Chondrocyte (in vitro differentiated cells): ENCODE results near the gene TEPSIN. TPM values are rescaled to one million over a fixed set of nuclear protein-coding genes. Genes with fewer than 3 reads are reported as not detected.
A peak's percentile ranks its signal among the peaks of the same experiment; 100 is the strongest.

Experiments
- DNase-seq: peaks from one replicate; pipeline ENCODE4 v3.0.0; 2021; ENCODE audit warnings: mixed read lengths, low spot score
- H3K27ac Mint-ChIP-seq: one replicate; pipeline ENCODE4 v1.8.0; 2021; ENCODE audit warnings: mild to moderate bottlenecking, moderate library complexity, mixed read lengths; ENCODE audit not compliant: unreplicated experiment
- H3K27me3 Mint-ChIP-seq: 2 replicates; pipeline ENCODE4 v1.8.0; 2021; ENCODE audit warnings: low read depth, mixed read lengths
- H3K36me3 Mint-ChIP-seq: 2 replicates; pipeline ENCODE4 v1.8.0; 2021; ENCODE audit warnings: low read depth, mixed read lengths
- H3K4me1 Mint-ChIP-seq: 2 replicates; pipeline ENCODE4 v1.8.0; 2021; ENCODE audit warnings: low read depth, mild to moderate bottlenecking, mixed read lengths
- H3K4me3 Mint-ChIP-seq: one replicate; pipeline ENCODE4 v1.8.0; 2021; ENCODE audit warnings: mild to moderate bottlenecking, moderate library complexity, mixed read lengths; ENCODE audit not compliant: unreplicated experiment
- H3K9me3 Mint-ChIP-seq: 2 replicates; pipeline ENCODE4 v1.8.0; 2021; ENCODE audit warnings: low read depth, mixed read lengths
- total RNA-seq: library from RNA; stranded (reverse); gene quantifications from 3 replicates; pipeline ENCODE4 v1.2.1, GENCODE V29; 2021
- TF ChIP-seq, protein P1 (sequence below): fragments of 200-600 bp; sonication (generic); IDR thresholded peaks from 2 replicates; pipeline ENCODE4 v1.5.0; 2021; ENCODE audit warnings: antibody characterized with exemption, mild to moderate bottlenecking, moderate library complexity

TEPSIN gene
- total RNA-seq, 1 donor from 2014 or later: 27.1 TPM

GRCh38 chr17:81285179-81285878 is 46.5 kb upstream of the TEPSIN start:
- peaks cover 18% of the 10 kb centered on the region for H3K4me1 Mint-ChIP-seq
- H3K36me3 Mint-ChIP-seq: peaks cover 10% of the 10 kb centered on the region
- peak overlapping the region; percentile 64 for H3K4me3 Mint-ChIP-seq

DNA sequence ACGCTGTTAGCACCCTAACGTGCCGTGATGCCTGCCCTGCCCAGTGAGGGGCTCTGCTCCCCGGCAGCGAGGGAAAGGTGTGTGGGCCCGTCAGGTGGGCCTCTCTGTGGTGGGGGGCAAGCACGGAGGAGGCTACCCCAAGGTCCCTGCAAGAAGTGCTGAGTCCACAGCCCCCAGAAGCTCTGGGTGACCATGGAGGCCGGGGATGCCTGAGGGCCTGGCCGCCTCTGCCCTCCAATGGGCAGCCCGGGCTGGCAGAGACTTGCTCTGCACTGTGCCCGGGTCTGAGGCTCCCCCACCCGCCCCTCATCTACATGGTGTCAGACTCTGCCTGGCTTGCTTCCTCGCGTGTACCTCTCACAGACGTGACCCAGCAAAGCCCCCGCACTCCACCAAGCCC is 44.0 kb upstream of the TEPSIN start:
- no peak overlapping the region for H3K4me3 Mint-ChIP-seq
- no peak for DNase-seq
- TF ChIP-seq, protein P1, sequence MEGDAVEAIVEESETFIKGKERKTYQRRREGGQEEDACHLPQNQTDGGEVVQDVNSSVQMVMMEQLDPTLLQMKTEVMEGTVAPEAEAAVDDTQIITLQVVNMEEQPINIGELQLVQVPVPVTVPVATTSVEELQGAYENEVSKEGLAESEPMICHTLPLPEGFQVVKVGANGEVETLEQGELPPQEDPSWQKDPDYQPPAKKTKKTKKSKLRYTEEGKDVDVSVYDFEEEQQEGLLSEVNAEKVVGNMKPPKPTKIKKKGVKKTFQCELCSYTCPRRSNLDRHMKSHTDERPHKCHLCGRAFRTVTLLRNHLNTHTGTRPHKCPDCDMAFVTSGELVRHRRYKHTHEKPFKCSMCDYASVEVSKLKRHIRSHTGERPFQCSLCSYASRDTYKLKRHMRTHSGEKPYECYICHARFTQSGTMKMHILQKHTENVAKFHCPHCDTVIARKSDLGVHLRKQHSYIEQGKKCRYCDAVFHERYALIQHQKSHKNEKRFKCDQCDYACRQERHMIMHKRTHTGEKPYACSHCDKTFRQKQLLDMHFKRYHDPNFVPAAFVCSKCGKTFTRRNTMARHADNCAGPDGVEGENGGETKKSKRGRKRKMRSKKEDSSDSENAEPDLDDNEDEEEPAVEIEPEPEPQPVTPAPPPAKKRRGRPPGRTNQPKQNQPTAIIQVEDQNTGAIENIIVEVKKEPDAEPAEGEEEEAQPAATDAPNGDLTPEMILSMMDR: no peak
- H3K27ac Mint-ChIP-seq: no peak overlapping the region
- no peaks in the 10 kb centered on the region for H3K9me3 Mint-ChIP-seq
- H3K27me3 Mint-ChIP-seq: no peaks in the 10 kb centered on the region
- peaks cover 18% of the 10 kb centered on the region for H3K36me3 Mint-ChIP-seq
- H3K4me1 Mint-ChIP-seq: peaks cover 18% of the 10 kb centered on the region

More at GRCh38 chr17:81285179-81285878, 46.5 kb upstream of the TEPSIN start:
- DNase-seq: no peak
- H3K27ac Mint-ChIP-seq: peak overlapping the region; percentile 87
- H3K9me3 Mint-ChIP-seq: no peaks in the 10 kb centered on the region
- no peaks in the 10 kb centered on the region for H3K27me3 Mint-ChIP-seq
- TF ChIP-seq, protein P1: no peak

DNA sequence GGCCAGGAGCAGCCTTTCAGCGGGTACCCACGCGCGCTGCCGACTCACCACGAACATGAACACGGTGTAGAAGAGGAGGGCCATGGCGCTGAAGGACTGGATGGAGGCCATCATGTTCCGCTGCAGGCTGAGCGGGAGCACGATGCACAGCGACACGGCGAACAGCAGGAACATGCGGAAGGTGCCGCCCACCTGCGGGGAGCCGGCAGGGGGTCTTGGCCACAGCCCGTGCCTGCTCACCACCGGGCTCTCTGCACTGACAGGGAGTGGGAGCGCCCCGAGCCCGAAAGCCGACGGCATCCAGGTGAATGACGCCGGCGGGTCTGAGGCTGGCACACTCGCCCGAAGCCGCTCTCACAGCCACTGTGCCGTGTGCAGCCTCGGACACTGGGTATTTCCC is 43.3 kb upstream of the TEPSIN start:
- peak; percentile 92 for DNase-seq
- H3K27me3 Mint-ChIP-seq: no peaks in the 10 kb centered on the region
- peaks cover 16% of the 10 kb centered on the region for H3K36me3 Mint-ChIP-seq
- H3K27ac Mint-ChIP-seq: no peak overlapping the region
- H3K4me3 Mint-ChIP-seq: no peak overlapping the region
- TF ChIP-seq, protein P1: no peak
- H3K4me1 Mint-ChIP-seq: peaks cover 18% of the 10 kb centered on the region
- H3K9me3 Mint-ChIP-seq: no peaks in the 10 kb centered on the region

GRCh38 chr17:81280571-81280970 is 41.7 kb upstream of the TEPSIN start:
- Mint-ChIP-seq H3K36me3 (peaks cover 23% of the 10 kb centered on the region), H3K27me3 (no peaks in the 10 kb centered on the region), H3K4me1 (peaks cover 9% of the 10 kb centered on the region), H3K27ac (no peak overlapping the region), H3K9me3 (no peaks in the 10 kb centered on the region), H3K4me3 (no peak overlapping the region)
- DNase-seq: no peak
- TF ChIP-seq, protein P1: no peak

GRCh38 chr17:81279278-81280275 is 40.7 kb upstream of the TEPSIN start:
- peaks cover 23% of the 10 kb centered on the region for H3K36me3 Mint-ChIP-seq
- TF ChIP-seq, protein P1: no peak
- no peak overlapping the region for H3K4me3 Mint-ChIP-seq
- no peaks in the 10 kb centered on the region for H3K9me3 Mint-ChIP-seq
- no peaks in the 10 kb centered on the region for H3K27me3 Mint-ChIP-seq
- H3K4me1 Mint-ChIP-seq: no peaks in the 10 kb centered on the region
- no peak for DNase-seq
- no peak overlapping the region for H3K27ac Mint-ChIP-seq
